ENCODE measurements around the gene LUZP4.

GRCh38 chrX:115356369-115356768 is 66.9 kb downstream of the LUZP4 start:
- TF ChIP-seq CTCF (IDR thresholded peaks at IDR 0.05; ENCODE audit: insufficient read depth, low read length, poor library complexity, severe bottlenecking) (no peak), EZH2phosphoT487 (conservative IDR thresholded peaks at IDR 0.05; ENCODE audit: low read length) (no peak)

Data from SU-DHL-6 (cell line).